D721Med (cell line): ENCODE measurements around the gene ZNF407.

Experiments used
- DNase-seq: peaks from one replicate; pipeline ENCODE4 v3.0.0; 2011; ENCODE audit warnings: low spot score; ENCODE audit not compliant: insufficient read length
- FAIRE-seq: peaks from 2 replicates; lab custom pipeline; 2011; peaks lifted over from hg19 to GRCh38; lab: Jason Lieb, UNC
- TF ChIP-seq, protein P1 (sequence below): IDR thresholded peaks from 2 replicates; pipeline ENCODE4 v1.5.1; 2012; ENCODE audit warnings: mild to moderate bottlenecking, control low read depth; ENCODE audit not compliant: insufficient read depth; ENCODE audit errors: missing control alignments

The ZNF407 gene

DNA sequence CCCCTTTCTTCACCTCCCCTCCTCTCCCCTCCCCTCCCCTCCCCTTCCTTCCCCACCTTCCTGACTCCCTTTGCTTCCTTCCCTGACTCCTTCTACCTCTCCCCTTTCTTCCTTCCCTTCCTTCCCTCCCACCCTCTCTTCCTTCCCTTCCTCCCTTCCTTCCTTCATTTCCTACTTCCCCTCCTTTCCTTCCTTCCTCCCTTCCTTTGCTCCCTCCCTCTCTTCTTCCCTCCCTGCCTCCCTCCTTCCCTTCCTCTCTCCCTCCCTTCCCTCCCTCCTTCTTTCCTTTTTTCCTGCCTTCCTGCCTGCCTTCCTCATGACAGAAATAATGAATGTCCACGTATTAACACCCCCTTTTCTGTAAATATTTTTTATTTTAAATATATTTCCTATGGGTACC, 260.2 kb downstream of the ZNF407 start:
- DNase-seq (no peak), FAIRE-seq (no peak)
- TF ChIP-seq, protein P1, sequence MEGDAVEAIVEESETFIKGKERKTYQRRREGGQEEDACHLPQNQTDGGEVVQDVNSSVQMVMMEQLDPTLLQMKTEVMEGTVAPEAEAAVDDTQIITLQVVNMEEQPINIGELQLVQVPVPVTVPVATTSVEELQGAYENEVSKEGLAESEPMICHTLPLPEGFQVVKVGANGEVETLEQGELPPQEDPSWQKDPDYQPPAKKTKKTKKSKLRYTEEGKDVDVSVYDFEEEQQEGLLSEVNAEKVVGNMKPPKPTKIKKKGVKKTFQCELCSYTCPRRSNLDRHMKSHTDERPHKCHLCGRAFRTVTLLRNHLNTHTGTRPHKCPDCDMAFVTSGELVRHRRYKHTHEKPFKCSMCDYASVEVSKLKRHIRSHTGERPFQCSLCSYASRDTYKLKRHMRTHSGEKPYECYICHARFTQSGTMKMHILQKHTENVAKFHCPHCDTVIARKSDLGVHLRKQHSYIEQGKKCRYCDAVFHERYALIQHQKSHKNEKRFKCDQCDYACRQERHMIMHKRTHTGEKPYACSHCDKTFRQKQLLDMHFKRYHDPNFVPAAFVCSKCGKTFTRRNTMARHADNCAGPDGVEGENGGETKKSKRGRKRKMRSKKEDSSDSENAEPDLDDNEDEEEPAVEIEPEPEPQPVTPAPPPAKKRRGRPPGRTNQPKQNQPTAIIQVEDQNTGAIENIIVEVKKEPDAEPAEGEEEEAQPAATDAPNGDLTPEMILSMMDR, result no peak

DNA sequence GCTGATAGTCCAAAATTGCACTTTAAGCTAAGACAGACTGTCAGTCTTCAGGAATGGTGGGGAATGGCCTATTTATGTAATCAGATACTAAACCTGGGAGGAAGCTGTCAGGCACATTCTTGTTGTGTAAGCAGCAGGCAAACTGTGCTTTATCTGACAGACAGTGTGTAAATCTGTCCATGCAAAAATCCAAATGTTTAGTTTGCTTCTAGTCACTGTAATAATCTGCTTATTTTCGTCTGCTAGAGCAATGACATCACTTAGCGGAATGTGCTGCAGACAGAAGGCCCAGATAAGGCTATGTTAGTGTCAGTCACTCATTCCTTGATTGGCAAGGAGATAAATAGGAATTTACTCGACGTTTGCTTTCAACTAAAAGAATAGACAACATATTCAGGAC, 263.5 kb downstream of the ZNF407 start:
- FAIRE-seq, result peak; percentile 100
- TF ChIP-seq, protein P1, result no peak
- no peak for DNase-seq

DNA sequence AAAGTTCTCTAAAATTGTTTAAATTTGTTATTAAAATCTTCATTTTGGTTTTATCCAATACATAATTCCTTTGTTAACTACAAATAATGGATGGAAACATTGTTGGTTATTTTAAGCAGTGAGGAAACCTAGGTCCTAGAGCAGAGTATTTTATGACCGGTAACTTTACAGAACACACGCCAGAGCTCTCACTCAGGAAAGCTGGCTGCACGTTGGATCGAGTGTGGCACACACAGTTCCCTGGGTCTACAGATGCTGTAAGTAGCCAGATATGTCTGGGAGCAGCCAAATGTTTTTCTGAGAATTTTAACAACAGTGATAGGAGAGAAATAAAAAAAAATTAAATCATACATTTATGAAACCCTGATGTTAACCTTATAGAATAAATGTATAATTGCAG, 264.4 kb downstream of the ZNF407 start:
- DNase-seq (no peak), FAIRE-seq (no peak)
- TF ChIP-seq, protein P1, result no peak

DNA sequence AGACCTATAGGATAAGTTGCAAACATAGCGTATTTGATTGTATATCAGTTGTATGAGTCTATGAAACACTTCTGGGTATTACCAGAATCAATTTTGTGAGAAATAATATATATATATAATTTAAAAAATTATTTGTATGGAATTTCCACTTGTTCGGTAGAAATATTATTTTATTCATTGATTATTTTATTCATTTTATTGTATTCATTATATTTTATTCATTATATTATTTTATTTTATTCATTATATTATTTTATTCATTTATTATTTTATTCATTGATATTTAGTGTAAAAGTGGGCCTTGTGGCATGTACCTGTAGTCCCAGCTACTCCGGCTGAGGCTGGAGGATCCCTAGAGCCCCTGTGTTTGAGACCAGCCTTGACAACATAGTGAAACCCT, 268.9 kb downstream of the ZNF407 start:
- DNase-seq, result no peak
- no peak for FAIRE-seq
- TF ChIP-seq, protein P1, result no peak

DNA sequence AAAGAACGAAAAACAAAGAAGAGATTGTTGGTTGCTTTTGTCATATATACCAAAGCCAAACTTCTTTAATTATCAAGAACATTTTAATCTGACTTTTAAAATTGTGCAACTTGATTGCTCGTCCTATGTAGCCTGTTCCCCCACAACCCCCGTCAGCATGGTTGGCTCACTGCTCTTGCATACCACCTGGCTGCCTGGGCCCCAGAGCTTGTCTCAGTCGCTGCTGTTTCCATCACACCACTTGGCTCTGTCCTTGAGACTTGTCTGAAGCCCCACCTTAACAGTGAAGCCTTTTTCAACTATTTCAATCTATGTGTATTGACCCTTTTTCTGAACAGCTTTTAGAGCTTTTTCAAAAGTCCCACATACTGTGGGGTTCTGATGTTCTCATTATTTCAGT, 270.8 kb downstream of the ZNF407 start:
- no peak for DNase-seq
- no peak for FAIRE-seq
- TF ChIP-seq, protein P1, result no peak

DNA sequence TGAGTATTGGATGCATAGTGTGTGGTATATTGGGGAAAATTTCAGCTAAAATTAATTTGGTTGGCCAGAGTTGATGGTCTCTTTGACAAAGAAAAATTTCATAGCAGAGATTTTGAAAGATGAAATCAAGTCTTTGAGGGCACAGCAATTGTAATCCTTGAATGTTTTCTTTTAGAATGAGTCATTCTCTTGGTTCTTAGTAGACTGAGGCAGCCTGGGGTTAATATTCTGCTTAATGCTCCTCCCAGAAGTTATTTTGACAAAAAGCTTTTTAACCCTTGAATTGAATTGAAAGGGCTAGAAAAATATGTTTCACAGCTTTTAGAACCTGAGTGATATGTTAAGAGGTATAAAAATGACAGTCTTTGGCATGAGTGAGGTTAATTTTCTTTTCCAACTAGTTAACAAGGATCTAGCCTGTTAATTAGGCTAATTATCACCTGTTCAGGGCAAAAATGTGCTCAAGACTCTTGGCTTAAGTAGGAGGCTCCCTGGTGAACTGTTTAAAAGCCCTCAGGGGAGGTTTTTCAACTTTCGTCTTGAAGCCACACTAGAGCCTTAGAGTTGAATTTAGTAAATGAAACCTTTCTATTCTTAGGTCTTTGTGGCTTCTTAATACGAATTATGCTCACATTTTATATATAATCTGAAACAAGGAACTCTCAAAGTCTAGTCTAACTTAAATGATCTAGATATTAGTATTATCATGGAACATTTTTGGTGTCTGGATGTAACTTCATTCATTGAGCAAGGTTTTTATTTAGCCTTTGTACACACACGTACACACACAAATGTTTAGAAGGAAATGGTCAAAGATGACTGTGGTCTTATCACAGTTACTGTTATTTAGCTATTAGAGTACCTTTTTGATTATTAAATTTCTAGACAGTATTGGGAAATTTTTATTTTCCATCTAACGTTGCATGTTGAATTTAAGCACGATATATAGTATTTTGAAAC, 272.5 kb downstream of the ZNF407 start:
- peak; percentile 100 for FAIRE-seq
- DNase-seq, result no peak
- TF ChIP-seq, protein P1, result no peak

DNA sequence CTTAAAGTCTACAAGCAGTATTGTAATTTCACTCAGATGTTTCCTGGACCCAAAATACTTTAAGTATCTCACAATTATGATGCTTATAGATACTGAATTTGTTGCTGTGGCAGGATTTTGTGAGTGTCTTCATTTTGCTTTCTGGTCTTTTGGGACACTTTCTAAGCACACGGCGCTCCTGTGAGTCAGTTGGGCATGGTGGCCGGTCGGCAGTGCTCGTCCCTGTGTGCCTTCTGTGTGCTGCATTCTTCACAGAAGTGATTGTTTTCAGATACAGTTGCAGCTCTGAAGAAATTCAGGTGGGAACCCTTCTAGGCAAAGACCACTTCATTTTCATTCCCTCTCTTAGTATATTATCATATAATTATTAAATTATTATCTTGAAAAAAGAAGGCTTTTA, 273.3 kb downstream of the ZNF407 start:
- TF ChIP-seq, protein P1, result no peak
- DNase-seq (no peak), FAIRE-seq (no peak)
